Measurements from ENCODE around the gene IER3IP1.
"Not testable (repeated sequence)": the region's sequence is repeated elsewhere in the genome, so short reads cannot be mapped to it uniquely, and the experiment has no call there.

The IER3IP1 gene, protein sequence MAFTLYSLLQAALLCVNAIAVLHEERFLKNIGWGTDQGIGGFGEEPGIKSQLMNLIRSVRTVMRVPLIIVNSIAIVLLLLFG

DNA sequence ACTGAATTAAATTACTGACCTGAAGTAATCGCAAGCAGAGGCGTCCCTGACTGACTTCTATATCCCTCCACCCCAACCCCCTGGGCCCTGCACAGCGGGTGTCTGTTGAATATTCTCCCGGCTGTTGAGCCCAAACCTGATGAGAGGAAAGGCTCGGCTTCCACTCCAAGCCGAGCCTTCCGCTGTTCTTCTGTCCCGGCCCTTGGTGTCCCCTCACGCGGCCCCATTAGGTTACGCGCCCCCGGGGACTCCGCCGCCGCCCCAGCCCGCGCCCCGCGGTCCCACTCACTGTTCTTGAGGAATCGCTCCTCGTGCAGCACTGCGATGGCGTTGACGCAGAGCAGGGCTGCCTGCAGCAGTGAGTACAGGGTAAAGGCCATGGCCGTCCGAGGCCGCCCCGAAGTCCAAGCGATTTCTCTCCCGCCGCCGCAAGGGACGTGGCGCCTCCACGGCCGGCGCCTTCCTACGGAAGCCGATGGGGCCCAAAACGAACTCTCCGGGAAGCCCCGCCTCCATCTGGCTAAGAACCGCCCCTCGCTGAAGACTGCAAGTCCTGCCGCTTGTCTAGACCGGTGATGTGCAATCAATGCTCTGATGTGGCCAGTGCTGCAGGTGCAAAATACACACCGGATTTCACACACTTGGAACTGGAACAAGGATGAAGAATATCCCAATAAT lies at the start of gene IER3IP1:
TSS of gene IER3IP1 (minus strand) at position 467 of the 678 bp plus-strand sequence. CDS start at position 380, 87 bp downstream.
- DNase-seq (ENCODE audit: low read depth) = peak; percentile 69

GRCh38 chr18:47215554-47216138 lies 39.5 kb upstream of the IER3IP1 start:
- no peak for DNase-seq (ENCODE audit: low read depth)

- no peak for DNase-seq (ENCODE audit: low read depth)
These were observed 33.0 kb upstream of the IER3IP1 start for GRCh38 chr18:47209171-47209570.

GRCh38 chr18:47206945-47207637 lies 30.9 kb upstream of the IER3IP1 start:
- DNase-seq (ENCODE audit: low read depth) = no peak

GRCh38 chr18:47204908-47205522 lies 28.9 kb upstream of the IER3IP1 start:
- DNase-seq (ENCODE audit: low read depth) = no peak

- DNase-seq (ENCODE audit: low read depth) = no peak
These were observed 27.7 kb upstream of the IER3IP1 start for GRCh38 chr18:47203626-47204464.

DNA sequence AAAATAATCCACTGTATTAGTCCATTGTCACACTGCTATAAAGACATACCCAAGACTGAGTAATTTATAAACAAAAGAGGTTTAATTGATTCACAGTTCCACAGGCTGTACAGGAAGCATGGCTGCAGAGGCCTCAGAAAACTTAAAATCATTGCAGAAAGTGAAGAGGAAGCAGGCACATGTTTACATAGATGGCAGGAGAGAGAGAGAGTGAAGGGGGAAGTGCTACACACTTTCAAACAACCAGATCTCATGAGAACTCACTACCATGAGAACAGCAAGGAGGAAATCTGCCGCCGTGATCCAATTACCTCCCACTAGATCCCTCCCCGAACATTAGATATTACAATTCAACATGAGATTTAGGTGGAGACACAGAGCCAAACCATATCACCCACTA lies 19.8 kb upstream of the IER3IP1 start:
- DNase-seq (ENCODE audit: low read depth) = not testable (repeated sequence)

DNA sequence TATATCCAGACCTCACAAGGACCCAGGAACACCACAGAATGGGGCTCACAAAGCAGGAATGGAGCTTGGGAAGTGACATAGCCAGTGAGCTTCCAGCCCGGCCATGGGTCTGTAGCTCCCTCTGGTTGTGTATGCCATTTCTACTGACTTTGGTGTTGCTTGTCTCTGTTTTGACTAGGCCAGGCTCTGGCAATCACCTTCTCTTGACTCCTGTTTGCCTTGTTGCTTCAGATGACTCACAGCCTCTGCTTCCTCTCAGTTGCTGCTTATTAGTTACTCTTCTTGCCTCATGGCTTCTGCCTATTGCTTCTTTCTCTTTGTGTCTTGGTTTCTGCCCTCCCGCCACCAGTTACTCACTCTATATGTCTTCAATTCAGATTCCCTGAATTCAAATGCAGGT lies 15.8 kb upstream of the IER3IP1 start:
- DNase-seq (ENCODE audit: low read depth) = no peak

DNA sequence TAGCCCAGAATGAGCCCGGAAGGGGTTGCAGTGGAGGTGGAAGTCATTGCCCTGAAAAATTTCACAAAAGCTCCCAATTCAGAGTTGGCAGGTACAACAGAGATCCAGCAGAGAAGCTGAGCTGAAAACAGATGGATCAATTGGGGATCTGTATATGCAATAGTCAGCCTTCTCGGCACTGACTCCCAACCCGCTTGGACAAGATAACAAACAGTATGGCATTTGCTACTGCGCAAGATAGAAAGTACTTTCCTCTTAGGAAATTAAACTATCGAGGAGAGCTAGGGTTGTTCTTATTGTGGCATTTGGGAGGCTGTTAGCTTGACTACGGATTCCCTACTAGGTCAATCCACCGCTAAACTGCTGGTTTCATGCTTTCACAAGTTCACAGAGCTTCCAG lies 11.6 kb upstream of the IER3IP1 start:
- no peak for DNase-seq (ENCODE audit: low read depth)

- no peak for DNase-seq (ENCODE audit: low read depth)
These were observed 8.4 kb upstream of the IER3IP1 start for GRCh38 chr18:47184419-47185050.

- DNase-seq (ENCODE audit: low read depth) = not testable (repeated sequence)
These were observed 6.0 kb upstream of the IER3IP1 start for GRCh38 chr18:47182156-47182555.

DNA sequence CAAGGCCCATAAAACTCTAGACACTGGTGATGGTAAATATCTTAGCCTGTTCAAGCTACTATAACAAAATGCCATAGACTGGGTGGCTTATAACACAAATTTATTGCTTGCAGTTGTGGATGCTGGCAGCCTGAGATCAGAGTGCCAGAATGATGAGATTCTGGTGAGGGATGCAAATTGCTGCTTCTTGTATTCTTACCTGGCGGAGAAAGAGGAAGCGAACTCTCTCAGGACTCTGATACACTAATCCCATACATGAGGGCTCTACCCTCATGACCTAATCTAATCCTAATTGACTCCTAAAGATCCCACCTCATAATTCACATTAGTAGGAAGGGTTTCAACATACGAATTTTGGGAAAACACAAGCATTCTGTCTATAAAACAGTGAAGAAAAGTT lies 4.6 kb upstream of the IER3IP1 start:
- no peak for DNase-seq (ENCODE audit: low read depth)

DNA sequence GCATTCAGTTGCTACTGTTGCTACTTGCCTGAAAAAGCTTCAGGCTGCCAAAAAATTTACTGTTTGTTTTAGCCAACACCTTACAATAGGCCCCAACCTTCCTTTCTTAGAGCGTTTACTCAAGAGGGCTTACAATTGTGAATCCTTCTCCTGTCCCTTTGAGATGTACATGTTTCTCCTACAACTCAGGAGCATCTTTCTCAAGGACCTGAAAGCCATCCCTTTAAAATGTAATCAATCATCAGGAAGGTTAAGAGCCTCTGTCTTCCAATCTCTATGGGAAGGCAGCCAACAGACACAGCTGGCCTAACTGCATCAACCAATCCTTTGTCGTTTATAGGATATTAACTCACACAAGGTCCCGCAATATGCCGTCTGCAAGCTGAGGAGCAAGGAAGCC lies 3.4 kb upstream of the IER3IP1 start:
- DNase-seq (ENCODE audit: low read depth) = no peak

DNA sequence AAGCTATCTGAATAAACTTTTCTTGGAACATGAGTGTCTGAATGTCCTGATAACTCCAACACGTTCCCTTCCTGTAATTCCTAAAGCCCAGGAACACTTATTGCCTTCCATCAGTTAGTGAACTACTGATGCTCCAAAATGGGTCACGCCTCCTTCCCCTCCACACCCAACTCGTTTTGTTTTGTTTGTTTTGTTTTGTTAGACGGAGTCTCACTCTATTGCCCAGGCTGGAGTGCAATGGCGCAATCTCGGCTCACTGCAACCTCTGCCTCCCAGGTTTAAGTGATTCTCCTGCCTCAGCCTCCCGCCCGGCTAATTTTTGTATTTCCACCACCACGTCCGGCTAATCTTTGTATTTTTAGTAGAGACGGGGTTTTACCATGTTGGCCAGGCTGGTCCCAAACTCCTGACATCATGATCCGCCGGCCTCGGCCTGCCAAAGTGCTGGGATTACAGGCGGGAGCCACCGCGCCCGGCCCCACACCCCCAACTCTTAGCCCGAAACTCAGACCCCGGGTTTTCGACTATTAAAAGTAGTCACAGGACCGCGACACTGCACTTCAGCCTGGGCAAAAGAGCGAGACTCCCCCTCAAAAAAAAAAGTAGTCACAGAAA lies 774 bp downstream of the IER3IP1 start:
- DNase-seq (ENCODE audit: low read depth) = no peak

GRCh38 chr18:47174545-47175116 lies 1.5 kb downstream of the IER3IP1 start:
- no peak for DNase-seq (ENCODE audit: low read depth)

DNA sequence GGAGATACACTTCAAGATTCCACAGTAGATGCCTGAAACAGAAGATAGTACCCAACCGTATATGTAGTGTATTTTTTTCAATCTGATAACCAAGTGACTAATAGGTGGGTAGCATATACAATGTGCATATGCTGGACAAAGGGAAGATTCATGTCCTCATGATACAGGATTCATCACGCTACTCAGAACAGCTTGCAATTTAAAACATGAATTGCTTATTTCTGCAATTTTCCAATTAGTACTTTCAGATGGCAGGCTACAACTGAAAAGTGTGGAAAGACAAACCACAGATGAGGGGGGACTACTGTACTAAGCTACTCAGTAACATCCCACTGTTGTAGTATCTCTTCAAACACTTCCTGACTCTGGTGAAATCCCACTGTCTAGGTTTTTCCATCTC lies 3.7 kb downstream of the IER3IP1 start:
- DNase-seq (ENCODE audit: low read depth) = no peak

DNA sequence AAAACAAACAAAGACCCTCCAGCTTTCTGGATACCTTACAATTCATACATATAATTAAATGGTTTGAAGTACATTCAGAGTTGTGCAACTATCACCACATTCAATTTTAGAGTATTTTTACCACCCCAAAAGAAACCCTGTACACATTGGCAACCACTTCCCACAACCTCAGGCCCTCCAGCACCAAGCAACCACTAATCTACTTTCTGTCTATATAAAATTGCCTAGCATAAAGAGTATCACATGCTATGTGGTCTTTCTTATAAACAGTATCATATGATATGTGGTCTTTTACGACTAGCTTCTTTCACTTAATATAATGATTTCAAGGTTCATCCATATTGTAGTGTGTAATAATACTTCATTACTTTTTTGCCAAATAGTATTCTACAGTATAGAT lies 7.3 kb downstream of the IER3IP1 start:
- no peak for DNase-seq (ENCODE audit: low read depth)

DNA sequence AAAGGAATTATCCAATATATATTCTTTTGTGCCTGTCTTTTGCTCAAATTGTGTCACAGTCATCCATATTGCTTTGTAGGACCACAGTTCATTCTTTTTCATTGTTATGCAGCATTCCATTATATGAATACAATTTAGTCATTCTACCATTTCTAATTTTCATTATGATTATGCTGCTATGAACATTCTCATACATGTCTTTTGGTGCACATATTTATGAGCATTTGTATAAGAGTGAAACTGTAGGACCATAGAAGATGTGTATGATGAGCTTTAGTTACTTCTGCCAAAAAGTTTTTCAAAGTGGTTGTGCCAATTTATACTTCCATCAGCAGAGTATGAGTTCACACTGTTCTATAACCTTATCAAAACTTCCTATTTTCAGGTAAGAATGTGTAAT lies 7.7 kb downstream of the IER3IP1 start:
- DNase-seq (ENCODE audit: low read depth) = no peak

DNA sequence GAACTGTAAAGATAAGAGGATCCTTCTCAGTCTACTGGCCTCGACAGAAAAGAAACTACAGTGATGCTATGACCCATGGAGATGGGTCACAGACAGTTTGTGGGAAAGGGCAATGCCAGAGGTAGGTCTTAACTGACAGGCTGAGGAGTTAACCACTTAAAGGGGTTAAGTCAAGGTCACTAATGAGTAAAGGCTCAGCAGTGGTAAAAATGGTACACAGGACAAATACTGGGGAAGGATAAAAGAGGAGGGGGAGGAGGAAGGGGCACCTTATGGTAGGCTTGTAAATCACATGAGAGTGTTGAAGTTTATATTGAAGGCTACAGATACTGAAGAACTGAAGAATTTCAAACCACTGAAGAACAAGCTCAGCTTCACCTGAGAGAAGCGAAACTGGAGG lies 9.9 kb downstream of the IER3IP1 start:
- no peak for DNase-seq (ENCODE audit: low read depth)

GRCh38 chr18:47163241-47163640 lies 12.9 kb downstream of the IER3IP1 start:
- no peak for DNase-seq (ENCODE audit: low read depth)

DNA sequence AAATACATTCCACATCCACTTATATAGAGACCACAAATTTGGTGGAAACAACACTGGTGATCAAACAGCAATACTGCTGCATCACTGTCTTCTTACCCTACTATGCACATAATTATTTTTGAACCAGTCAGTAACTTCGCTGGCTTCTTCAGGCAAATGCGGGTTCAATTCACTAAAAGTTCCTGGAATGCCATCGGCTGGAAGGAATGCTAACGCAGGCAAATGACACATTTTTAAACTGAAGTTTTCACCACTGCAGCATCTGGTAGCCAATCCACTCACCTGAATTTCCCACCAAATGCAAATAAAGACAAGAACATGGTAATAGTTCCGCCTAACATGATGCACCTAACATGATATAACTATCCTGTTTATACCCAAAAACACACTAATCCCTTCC lies 15.9 kb downstream of the IER3IP1 start:
- no peak for DNase-seq (ENCODE audit: low read depth)

All from T-helper 22 cell (primary cell).